OCI-LY1 (cell line): Measurements from ENCODE around the gene CAPN15.

Experiments used
- H2AFZ ChIP-seq: fragments of 200-600 bp; sonication (generic), shearing (Covaris generic); 2 replicates; pipeline ENCODE4 v1.6.0; 2014; ENCODE audit warnings: antibody characterized with exemption, mild to moderate bottlenecking, low read length
- H3F3A ChIP-seq: fragments of 200-600 bp; sonication (generic), shearing (Covaris generic); 2 replicates; pipeline ENCODE4 v1.6.0; 2014; ENCODE audit warnings: mild to moderate bottlenecking, antibody characterized with exemption, low read length, moderate library complexity; ENCODE audit not compliant: insufficient read depth
- H3K27ac ChIP-seq: fragments of 200-600 bp; sonication (generic); 2 replicates; pipeline ENCODE4 v1.5.1; 2014; ENCODE audit warnings: low read length, mixed run types, mild to moderate bottlenecking, low read depth; ENCODE audit not compliant: poor library complexity, severe bottlenecking
- H3K27me3 ChIP-seq: fragments of 200-600 bp; sonication (generic); 2 replicates; pipeline ENCODE4 v1.6.0; 2014; ENCODE audit warnings: antibody characterized with exemption, mild to moderate bottlenecking, low read length, moderate library complexity; ENCODE audit not compliant: insufficient read depth
- H3K36me3 ChIP-seq: fragments of 200-600 bp; sonication (generic); 2 replicates; pipeline ENCODE4 v1.6.1; 2014; ENCODE audit warnings: mild to moderate bottlenecking, antibody characterized with exemption, low read length, moderate library complexity, mixed read lengths; ENCODE audit not compliant: insufficient read depth
- H3K4me1 ChIP-seq: fragments of 200-600 bp; sonication (generic); 2 replicates; pipeline ENCODE4 v1.5.1; 2014; ENCODE audit warnings: mild to moderate bottlenecking, low read length, moderate library complexity; ENCODE audit not compliant: insufficient read depth, severe bottlenecking
- H3K4me2 ChIP-seq: fragments of 200-600 bp; sonication (generic), shearing (Covaris generic); 2 replicates; pipeline ENCODE4 v1.6.1; 2014; ENCODE audit warnings: low read length
- H3K4me3 ChIP-seq: fragments of 200-600 bp; sonication (generic); 2 replicates; pipeline ENCODE4 v1.5.1; 2014; ENCODE audit warnings: low read length, low read depth, mild to moderate bottlenecking, mixed read lengths; ENCODE audit not compliant: poor library complexity, severe bottlenecking
- H3K79me2 ChIP-seq: fragments of 200-600 bp; shearing (Covaris generic); 2 replicates; pipeline ENCODE4 v1.6.1; 2016; ENCODE audit warnings: mixed run types, low read length, mixed read lengths; ENCODE audit not compliant: insufficient read depth
- H3K9ac ChIP-seq: fragments of 200-600 bp; sonication (generic), shearing (Covaris generic); 2 replicates; pipeline ENCODE4 v1.6.1; 2014; ENCODE audit warnings: mild to moderate bottlenecking, low read length, mixed read lengths
- H3K9me2 ChIP-seq: fragments of 200-600 bp; sonication (generic), shearing (Covaris generic); 2 replicates; pipeline ENCODE4 v1.6.1; 2014; ENCODE audit warnings: low read depth, mild to moderate bottlenecking, low read length, mixed read lengths
- H3K9me3 ChIP-seq: fragments of 200-600 bp; shearing (Covaris generic); 2 replicates; pipeline ENCODE4 v1.6.1; 2014; ENCODE audit warnings: low read length, mixed read lengths
- H4K20me1 ChIP-seq: fragments of 200-600 bp; sonication (generic), shearing (Covaris generic); 2 replicates; pipeline ENCODE4 v1.6.0; 2016; ENCODE audit warnings: mild to moderate bottlenecking, low read length; ENCODE audit not compliant: insufficient read depth
- EZH2 ChIP-seq: fragments of 200-600 bp; sonication (generic), shearing (Covaris generic); IDR thresholded peaks from 2 replicates; pipeline ENCODE4 v1.8.0; 2017; ENCODE audit warnings: borderline replicate concordance, mixed run types, mild to moderate bottlenecking, antibody characterized with exemption, low read length, moderate library complexity, mixed read lengths
- TF ChIP-seq, protein P1 (sequence below): fragments of 200-600 bp; sonication (generic), shearing (Covaris generic); IDR thresholded peaks from 2 replicates; pipeline ENCODE4 v1.5.1; 2017; ENCODE audit warnings: mild to moderate bottlenecking, antibody characterized with exemption, low read length, moderate library complexity, mixed read lengths

The CAPN15 gene

DNA sequence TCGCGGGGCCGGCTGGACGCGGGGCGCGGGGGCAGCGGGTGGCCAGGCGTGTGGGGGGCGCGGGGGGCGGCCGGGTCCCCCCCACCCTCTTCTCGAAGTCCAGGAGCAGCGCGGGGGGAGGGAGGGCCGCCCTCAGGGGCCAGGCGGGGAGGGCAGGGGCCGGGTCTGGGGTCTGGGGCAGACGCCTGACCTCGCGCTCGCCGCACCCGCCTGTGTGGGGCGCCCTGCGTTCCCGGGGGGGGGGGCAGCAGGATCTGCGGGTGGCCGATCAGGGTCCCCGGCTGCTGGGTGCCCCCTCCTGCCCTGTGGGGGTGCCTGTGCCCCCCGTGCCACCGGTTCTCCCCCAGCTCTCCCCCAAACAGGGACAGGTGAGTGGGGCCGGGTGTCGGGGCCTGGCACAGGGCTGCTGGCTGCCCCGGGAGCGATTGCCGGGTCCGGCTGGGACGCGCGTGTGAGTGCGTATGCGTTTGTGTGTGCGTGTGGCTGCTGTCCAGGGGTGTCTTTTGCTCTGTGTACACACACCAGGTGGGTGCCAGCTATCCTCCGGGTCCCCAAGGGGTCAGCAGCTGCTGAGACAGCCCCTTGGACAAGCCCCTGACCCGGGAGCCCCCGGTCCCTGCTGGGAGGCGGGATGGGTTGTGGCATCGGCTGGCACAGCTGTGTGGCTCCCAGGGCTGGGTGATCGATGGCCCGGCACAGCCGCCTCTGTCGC is 33.3 kb downstream of the CAPN15 start:
- H3K9me3 ChIP-seq, result no peaks in the 10 kb centered on the region
- H3K4me2 ChIP-seq, result no peak overlapping the region
- H3F3A ChIP-seq, result no peaks in the 10 kb centered on the region
- no peak overlapping the region for H3K9ac ChIP-seq
- TF ChIP-seq, protein P1, sequence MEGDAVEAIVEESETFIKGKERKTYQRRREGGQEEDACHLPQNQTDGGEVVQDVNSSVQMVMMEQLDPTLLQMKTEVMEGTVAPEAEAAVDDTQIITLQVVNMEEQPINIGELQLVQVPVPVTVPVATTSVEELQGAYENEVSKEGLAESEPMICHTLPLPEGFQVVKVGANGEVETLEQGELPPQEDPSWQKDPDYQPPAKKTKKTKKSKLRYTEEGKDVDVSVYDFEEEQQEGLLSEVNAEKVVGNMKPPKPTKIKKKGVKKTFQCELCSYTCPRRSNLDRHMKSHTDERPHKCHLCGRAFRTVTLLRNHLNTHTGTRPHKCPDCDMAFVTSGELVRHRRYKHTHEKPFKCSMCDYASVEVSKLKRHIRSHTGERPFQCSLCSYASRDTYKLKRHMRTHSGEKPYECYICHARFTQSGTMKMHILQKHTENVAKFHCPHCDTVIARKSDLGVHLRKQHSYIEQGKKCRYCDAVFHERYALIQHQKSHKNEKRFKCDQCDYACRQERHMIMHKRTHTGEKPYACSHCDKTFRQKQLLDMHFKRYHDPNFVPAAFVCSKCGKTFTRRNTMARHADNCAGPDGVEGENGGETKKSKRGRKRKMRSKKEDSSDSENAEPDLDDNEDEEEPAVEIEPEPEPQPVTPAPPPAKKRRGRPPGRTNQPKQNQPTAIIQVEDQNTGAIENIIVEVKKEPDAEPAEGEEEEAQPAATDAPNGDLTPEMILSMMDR, result no peak
- TF ChIP-seq EZH2, result no peak
- H3K79me2 ChIP-seq, result no peaks in the 10 kb centered on the region
- no peak overlapping the region for H3K27ac ChIP-seq
- H4K20me1 ChIP-seq, result no peaks in the 10 kb centered on the region
- no peaks in the 10 kb centered on the region for H3K4me1 ChIP-seq
- no peaks in the 10 kb centered on the region; the same call in 1 of the 2 replicates for H3K27me3 ChIP-seq
- no peaks in the 10 kb centered on the region for H3K36me3 ChIP-seq
- H2AFZ ChIP-seq, result no peak overlapping the region
- no peaks in the 10 kb centered on the region for H3K9me2 ChIP-seq
- no peak overlapping the region for H3K4me3 ChIP-seq

DNA sequence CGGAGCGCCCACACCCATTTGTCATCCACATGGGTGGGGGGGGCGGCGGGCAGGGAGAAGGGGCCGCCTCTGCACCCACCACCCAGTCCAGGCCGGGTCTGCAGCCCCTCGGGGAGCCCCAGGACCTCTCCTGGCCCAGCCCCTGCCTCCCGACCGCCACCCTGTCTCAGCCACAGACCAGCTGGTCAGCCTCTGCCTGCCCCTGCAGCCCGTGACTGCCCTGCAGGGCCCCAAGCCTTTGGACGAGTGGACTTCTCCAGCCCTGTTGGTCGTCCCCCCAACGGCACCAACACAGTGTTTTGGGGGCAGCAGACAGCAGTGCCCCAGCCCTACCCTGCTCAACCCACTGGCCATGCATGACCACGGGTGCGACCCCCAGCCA is 33.9 kb downstream of the CAPN15 start:
- Histone ChIP-seq H3K36me3 (no peaks in the 10 kb centered on the region), H2AFZ (no peak overlapping the region), H3K4me1 (peaks cover 2% of the 10 kb centered on the region), H3K4me2 (no peak overlapping the region), H3K9ac (no peak overlapping the region), H3K79me2 (no peaks in the 10 kb centered on the region), H3F3A (no peaks in the 10 kb centered on the region), H4K20me1 (no peaks in the 10 kb centered on the region), H3K9me2 (no peaks in the 10 kb centered on the region), H3K27me3 (no peaks in the 10 kb centered on the region; the same call in 1 of the 2 replicates), H3K27ac (no peak overlapping the region), H3K4me3 (no peak overlapping the region), H3K9me3 (no peaks in the 10 kb centered on the region)
- TF ChIP-seq, protein P1, result no peak
- no peak for TF ChIP-seq EZH2

DNA sequence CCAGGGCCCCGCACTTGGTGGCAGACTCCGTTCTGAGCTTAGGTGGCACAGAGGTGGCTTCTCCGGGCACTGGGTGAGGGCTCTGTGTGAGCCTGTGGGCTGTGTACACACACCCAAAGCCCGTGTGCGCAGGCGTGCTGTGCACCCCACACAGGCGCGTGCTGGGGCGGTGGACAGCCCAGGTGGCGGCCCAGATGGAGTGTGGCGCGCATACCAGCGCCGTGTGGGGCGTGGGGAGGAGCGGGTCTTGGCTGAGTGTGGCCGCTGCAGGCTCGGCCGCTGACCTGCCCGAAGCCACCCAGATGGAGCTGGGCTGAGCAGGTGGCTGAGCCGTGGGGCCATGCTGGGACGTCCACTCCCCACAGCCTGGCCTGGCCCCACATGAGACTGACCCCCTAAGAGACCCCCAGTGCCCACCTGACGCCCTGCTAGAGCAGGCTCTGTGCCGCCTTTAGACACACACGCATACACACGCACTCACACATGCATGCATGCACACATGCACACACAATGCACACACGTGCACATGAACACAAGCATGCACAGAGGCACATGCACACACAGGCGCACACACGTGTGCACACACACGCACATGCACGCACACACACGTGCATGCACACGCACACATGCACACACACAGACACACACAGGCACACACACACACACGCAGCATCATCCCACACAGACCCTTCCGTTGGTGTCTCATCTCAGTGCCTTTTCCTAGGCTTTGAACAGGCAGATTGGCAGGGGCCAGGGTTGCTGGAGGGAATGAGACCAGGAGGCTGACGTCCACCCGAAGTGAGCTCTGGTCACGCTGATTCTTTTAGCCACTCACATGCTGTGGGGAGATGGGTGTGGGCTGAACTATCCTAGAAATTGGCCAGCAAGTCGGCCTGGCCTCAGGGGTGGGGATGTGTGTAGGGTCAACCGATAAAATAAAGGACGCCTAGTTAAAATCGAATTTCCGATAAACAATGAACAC is 34.7 kb downstream of the CAPN15 start:
- Histone ChIP-seq H3K9me3 (no peaks in the 10 kb centered on the region), H3K27ac (no peak overlapping the region), H3K79me2 (no peaks in the 10 kb centered on the region), H3K4me3 (no peak overlapping the region), H3K4me2 (no peak overlapping the region), H2AFZ (no peak overlapping the region), H3K27me3 (no peaks in the 10 kb centered on the region; the same call in 1 of the 2 replicates), H3K9ac (no peak overlapping the region), H3K9me2 (no peaks in the 10 kb centered on the region), H3K36me3 (no peaks in the 10 kb centered on the region), H3F3A (no peaks in the 10 kb centered on the region), H3K4me1 (peaks cover 11% of the 10 kb centered on the region), H4K20me1 (no peaks in the 10 kb centered on the region)
- no peak for TF ChIP-seq EZH2
- TF ChIP-seq, protein P1, result no peak
